A673 (cell line): ENCODE data around the gene NAXE.

Experiments
- CTCF ChIP-seq: fragments of 300-800, 200-600 bp; sonication (generic); conservative IDR thresholded peaks from 2 replicates; pipeline ENCODE4 v1.5.1; 2017; ENCODE audit warnings: low read depth, mild to moderate bottlenecking, antibody characterized with exemption, low read length, moderate library complexity, mixed read lengths
- EZH2 ChIP-seq: fragments of 200-600 bp; sonication (generic); IDR thresholded peaks from 2 replicates; pipeline ENCODE4 v1.6.1; 2017; ENCODE audit warnings: borderline replicate concordance, low read depth, mild to moderate bottlenecking, mixed read lengths, antibody characterized with exemption, low read length; ENCODE audit not compliant: poor library complexity, severe bottlenecking

- TF ChIP-seq EZH2 (no peak), CTCF (no peak)
Measured at GRCh38 chr1:156571261-156571852, 20.2 kb upstream of the NAXE start.
